Fibroblast of skin of left quadriceps (primary cell): ENCODE data around the gene RNLS.
"Not testable (repeated sequence)": the region's sequence is repeated elsewhere in the genome, so short reads cannot be mapped to it uniquely, and the experiment has no call there.

Experiments used
- DNase-seq, 2 experiments: peaks; one replicate each; pipeline ENCODE4 v3.0.0-alpha.2; 2013; ENCODE audit warnings: low read depth in 2 of 2

The RNLS gene

GRCh38 chr10:88523739-88524400 is 59.2 kb downstream of the RNLS start:
- no peak for DNase-seq

DNA sequence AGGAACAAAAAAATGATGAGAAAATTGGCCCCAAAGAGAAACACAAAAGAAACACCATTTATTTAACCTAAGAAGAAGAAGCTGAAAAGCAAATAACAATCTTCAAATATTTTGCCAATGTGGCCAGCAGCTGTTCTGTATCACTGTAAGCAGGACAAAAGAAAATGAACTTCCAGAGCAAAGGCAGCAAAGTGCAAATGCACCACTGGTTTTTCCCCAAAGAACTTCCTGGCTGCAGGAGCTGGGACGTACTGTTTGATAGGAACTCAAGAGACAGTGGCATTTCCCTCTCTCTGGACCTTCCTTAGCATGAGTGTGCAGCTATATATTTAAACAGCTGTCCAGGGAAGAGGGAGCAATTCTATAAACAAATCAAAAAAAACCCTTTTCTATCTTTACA is 60.4 kb downstream of the RNLS start:
- DNase-seq, result no peak

- no peak for DNase-seq
Measured at GRCh38 chr10:88521791-88522190, 61.3 kb downstream of the RNLS start.

- DNase-seq, result no peak
Measured at GRCh38 chr10:88515235-88515634, 67.9 kb downstream of the RNLS start.

DNA sequence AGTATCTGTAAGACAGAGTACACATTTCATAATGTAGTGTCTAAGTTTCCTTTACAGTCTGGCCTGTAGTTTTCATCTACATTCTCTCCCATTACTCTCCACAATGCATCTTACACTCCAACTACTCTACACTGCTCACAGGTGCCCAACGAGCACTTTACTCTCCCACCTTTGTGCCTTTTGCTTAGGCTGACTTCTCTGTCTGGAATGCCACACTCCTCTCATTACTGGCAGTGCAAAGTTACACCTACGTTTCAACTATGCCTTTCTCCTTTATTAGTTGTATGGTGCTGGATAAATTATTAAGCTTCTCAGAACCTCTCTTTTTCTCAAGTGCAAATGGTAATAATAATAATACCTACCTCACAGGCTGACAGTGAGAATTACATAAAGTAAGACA is 70.5 kb downstream of the RNLS start:
- no peak for DNase-seq

GRCh38 chr10:88508796-88509195 is 74.3 kb downstream of the RNLS start:
- no peak for DNase-seq

GRCh38 chr10:88507826-88508453 is 75.2 kb downstream of the RNLS start:
- no peak for DNase-seq

- DNase-seq, result no peak
Measured at GRCh38 chr10:88507404-88507803, 75.7 kb downstream of the RNLS start.

DNA sequence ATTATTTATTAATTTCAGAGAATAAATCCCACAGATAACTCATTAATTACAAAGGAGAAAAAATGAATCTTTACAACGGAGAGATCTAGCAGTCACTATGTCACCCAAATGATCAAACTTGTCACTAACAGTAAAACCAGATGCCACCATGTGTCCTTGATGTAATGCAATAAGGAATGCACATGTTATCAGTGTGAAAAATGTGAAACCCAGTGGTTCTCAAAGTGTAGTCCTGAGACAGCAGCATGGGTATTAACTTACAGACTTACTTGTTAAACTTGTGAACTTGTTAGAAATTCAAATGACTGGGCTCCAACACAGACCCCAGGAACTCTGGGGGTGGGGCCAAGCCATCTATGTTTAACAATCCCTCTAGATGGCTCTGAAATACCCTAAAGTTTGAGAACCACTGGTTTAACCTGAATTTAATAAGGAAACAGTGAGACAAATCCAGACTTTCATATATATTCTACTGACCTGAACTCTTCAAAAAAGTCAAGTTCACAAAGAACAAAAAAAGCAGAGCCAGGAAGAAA is 77.4 kb downstream of the RNLS start:
- DNase-seq, result no peak

- DNase-seq, result no peak
Measured at GRCh38 chr10:88505265-88505664, 77.9 kb downstream of the RNLS start.

DNA sequence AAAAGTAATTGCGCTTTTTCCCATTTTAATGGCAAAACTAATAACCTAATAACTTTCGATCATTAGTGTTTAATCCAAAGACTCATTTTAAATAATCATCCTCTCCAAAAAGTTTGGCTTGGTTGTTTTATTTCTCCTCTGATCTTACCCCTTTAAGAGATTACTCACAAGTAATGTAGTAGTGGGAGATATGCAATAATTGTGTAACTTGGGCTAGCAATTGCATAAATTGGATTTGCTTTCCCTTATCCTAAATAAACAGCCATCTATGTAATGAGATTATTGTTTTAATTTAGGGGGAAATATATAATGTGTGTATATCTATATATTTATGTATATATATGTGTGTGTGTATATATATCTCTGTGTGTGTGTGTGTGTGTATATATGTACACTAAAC is 82.5 kb downstream of the RNLS start:
- no peak for DNase-seq

DNA sequence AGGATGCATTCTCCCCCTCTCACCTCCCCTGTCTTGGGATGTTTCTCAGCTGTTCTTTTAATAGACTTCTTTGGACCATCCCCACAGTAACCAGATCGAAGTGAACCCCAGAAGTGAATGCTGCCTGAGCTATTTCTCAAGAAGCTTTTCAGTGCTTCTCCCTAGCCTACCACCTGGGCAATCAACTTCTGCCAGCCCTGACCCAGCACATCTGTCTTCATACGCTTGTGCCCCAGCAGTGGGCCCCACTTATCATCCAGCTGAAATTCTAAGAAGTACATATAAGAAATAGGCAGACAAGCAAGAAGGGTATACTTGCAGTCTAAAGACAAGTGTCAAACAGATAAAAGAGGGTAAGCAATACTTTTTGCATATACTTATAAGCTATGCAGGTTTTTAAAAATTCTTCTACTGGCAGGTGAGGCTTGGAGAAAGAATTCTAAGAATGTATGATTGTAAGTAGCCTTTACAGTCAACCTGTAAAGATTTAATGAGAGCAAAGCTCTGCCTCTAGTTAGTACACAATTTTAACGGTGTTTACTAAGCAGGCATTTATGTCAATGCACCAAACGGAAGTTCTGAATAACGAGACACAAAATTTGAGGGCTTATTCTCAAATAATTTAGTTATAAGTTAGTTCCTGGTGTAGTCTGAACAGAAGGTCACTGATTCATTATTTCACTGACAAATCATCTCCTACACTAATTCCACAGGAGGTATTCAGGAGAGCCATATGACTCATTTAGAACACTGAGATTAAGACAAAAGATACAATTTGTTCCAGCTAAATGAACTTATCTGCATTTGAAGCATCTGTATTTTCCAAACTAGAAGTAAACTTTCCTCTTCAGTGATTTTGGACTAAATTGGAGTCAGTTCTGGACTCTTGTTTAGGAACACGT is 83.3 kb downstream of the RNLS start:
- no peak for DNase-seq

GRCh38 chr10:88497913-88498312 is 85.2 kb downstream of the RNLS start:
- DNase-seq, result no peak

DNA sequence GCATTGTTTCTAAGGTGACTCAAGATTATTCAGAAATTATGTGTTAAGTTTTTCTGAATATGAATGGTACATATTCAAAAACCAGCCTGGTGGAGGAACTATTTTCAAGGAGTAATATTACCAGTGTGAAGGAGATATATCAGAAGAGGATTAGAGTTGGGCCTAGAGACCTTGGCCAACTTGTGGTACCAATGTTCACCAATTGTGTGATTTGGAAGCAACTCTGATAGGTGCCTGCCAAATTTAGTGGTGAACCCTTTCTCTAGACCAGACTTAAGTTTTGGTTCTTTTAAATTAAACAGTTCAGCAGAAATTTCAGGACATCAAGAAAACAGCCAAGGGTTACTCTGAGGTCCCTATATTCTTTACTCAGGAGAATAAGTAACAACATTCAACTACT is 88.6 kb downstream of the RNLS start:
- no peak for DNase-seq

- peak; percentile 71 to 74 for DNase-seq
Measured at GRCh38 chr10:88493691-88494483, 89.2 kb downstream of the RNLS start.

DNA sequence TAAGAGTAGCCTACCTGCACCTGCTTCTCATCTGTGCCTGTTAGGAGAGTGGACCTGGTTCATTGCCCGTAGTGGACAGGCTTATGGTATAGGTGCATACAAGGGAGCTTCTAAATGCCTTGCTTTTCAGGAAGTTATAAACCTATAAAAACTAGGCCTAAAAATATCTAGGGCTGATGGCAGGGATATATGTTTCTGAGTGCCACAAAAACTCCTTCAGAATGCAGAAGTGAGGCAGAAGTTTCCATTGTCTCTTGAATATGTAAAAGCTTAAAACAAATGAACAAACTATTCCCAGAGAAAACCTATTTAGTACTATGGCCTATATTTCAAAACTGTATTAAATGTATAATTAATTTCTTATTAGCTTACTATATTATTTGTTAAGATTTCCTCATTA is 91.8 kb downstream of the RNLS start:
- no peak for DNase-seq

DNA sequence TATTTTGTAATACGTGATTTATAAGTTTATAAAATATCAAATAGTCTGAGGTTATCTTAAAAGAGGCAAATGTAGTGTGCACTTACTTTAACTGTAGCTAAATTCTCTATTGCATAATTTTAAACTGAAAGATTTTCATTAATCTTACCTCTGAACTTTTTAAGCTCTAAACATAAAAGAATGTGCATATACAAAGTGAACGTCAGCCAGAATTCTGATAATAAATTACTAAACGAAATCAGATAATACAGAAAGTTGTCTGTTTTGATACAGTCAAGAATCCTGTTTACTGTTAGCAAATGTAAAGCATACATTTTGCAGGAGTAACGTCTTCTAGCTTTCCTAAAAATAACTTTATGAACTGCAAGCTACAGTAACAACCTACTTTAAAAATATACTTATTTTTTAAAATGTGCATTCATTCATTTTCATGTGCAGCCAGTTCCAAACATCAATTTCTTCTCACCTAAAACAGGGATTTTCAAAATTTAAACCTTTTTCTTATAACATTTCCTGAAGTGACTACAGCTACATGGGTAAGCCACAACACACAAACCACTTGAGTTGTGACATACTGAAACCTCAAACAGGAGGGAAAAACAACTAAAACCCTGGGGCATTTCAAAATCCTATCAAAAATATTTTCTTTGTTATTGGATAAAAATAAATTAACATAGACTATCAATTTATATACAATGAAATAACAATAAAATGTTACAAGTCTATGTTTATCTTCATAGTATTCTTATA is 92.7 kb downstream of the RNLS start:
- DNase-seq, result no peak

DNA sequence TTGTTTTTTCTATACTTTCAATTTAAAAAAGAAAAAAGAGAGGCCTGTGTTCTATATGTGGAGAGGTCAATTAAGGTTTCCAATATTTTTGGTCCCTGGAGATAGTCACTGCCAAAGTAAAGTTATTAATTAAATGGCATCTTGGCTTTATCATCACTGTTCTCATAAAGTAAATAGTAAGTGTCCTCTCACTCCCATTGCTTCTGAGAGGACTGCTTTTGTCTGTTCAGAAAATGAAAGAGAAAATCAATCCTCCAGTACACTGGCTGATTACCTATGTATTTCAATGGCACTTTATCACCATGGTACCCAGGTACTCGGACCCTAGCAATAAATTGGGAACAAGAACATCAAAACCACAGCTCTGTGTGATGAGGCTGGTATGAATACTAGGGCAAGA is 94.0 kb downstream of the RNLS start:
- DNase-seq, result no peak

DNA sequence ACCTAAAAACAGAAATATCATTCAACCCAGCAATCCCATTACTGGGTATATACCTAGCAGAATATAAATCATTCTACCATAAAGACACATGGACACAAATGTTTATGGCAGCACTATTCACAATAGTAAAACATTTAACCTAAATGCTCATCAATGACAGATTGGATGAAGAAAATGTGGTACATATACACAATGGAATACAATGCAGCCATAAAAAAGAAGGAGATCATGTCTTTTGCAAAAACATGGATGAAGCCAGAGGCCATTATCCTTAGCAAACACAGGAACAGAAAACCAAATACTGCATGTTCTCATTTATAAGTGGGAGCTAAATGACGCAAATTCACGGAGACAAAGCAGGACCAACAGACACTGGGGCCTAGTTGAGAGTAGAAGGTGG is 96.3 kb downstream of the RNLS start:
- not testable (repeated sequence) for DNase-seq

DNA sequence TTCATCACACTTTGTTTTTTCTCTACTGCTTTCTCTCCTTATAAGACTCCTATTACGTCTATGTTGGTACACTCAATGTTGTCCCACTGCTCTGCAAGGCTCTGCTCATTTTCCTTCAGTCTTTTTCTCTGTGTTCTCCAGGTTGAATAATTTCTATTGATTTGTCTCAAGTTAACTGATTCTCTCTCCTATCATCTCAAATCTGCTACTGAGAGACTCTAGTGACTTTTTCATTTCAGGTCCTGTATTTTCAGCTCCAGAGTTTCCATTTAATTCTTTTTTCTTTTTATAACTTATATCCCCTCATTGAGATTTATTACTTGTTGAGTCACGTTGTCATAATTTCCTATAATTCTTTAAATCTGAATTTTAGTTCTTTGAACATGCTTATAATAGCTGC is 100.9 kb downstream of the RNLS start:
- DNase-seq, result no peak

GRCh38 chr10:88478256-88478655 is 104.9 kb downstream of the RNLS start:
- no peak for DNase-seq
